NCI-H69 (cell line): ENCODE data around the gene FRMD8.
A peak's percentile ranks its signal among the peaks of the same experiment; 100 is the strongest.
"Not testable (repeated sequence)": the region's sequence is repeated elsewhere in the genome, so short reads cannot be mapped to it uniquely, and the experiment has no call there.

Source experiments
- DNase-seq: peaks from one replicate; lab custom pipeline; 2025; lab: John Stamatoyannopoulos, UW

Gene FRMD8

DNA sequence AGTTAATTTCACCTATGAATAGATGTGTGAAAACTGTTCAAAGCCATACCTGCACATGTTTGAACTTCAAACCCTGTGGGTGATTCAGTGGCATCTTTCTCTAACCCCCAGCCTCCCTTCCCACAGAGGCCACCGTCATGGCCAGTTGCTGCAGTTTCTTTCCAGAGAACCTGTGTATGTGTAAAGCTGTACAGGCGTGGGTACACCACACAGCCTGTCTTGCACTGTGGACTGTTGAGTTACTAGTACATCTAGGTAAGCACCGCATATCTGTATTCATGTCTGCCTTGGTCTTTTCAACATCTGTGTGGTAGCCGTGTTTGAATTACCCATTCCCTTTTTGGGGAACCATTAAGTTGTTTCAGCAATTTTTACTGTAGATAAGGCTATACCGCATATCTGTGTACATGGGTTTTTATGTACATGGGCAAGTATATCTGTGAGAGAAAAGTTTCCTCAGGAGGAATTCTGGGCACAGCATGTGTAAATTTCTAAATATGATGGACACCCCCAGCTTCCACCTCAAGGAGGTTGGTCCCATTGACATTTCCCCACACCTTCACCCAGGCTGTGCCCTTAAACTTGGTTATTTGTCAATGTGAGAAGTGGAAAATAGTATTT lies 50.1 kb downstream of the FRMD8 start:
- peak; percentile 48 for DNase-seq

DNA sequence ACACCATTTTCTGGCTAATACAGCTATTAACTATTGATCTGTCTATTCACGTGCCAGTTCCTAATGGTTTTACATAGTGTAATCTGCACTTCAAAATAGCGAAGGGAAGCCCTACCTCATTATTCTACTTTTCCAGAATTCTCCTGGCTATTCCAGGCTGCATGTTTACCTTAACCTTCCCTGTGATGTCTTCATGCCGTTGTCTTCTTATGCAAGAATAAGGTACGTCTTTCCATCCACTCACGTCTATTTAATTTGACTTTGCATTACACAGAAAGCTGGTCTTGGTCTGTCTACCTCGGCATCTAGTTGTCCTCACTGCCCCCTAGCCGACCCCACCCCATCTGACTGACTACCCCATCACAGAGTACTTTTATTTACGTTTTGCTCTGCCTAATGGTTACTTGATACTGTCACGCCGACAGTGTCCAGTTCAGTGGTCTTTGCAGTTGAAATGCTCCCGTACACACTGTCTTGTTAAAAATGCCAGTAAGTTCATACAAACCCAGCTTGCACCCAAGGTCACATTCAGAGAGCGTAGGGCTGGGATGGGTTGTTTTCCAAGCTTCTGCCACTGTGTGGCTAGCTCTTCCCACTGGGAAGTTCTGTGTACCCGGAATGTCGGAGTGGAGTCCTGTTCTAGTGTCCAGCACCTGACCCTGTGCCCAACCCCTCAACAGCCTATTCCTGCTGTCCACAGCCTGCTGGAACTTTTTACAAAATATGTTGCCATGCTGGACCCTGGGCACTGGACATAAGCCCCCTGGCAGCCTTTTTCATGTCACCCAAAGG lies 51.2 kb downstream of the FRMD8 start:
- DNase-seq, result no peak

DNA sequence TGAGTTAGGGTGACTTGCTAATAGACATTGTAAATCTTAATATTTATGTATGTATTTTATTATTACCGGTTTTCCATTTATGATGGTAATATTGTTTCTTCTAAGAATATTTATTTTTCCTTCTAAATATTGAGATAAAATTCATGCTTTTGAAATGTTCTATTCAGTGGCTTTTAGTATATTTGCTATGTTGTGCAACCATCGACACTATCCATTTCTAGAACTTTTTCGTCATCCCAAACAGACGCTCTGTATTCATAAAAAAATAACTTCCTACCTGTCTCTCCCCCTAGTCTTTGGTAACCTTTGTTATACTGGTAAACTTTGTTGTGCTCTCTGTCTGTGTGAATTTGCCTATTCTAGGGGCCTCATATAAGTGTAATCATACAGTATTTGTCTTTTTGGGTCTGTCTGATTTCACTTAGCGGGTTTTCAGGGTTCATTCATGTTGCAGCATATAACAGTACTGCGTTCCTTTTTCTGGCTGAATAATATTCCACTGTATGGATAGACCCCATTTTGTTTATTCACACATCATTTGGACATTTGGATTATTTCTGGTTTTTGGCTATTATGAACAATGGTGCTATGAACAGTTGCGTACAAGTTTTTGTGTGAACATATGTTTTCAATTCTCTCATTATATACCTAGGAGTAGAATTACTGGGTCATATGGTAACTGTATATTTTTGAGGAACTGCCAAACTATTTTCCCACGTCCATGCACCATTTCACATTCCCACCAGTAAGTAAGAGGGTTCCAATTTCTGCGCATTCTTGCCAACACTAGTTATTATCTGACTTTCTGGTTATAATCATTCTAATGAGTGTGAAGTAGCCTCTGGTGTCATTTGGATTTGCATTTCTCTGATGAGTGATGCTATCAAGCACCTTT lies 52.1 kb downstream of the FRMD8 start:
- DNase-seq, result peak; percentile 43

DNA sequence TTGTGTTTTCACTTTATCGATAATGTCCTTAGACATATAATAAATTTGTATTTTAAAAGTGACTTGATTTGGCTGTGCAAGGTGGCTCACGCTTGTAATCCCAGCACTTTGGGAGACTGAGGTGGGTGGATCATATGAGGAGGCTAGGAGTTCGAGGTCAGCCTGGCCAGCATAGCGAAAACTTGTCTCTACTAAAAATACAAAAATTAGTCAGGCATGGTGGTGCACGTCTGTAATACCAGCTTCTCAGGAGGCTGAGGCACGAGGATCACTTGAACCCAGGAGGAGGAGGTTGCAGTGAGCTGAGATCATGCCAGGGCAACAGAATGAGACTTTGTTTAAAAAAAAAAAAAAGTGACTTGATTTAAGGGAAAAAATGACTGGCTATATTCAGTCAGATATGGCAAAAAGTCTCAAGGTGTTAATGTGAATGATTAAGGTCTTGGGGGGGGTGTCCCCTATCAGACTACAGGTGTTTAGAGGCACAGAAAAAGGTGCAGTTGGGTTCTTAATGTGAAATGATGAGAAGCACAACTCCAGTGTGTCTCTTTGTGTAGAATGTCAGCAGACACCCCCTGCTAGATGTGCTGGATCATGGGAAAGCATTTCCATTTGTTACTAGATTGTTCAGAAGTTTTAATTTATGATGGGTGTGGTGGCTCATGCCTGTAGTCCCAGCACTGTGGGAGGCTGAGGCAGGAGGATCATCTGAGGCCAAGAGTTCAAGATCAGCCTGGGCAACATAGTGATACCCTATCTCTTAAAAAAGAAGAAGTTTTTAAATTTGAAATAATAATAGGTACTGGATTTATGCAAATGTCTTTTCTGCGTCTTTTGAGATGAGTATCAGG lies 53.1 kb downstream of the FRMD8 start:
- no peak for DNase-seq

DNA sequence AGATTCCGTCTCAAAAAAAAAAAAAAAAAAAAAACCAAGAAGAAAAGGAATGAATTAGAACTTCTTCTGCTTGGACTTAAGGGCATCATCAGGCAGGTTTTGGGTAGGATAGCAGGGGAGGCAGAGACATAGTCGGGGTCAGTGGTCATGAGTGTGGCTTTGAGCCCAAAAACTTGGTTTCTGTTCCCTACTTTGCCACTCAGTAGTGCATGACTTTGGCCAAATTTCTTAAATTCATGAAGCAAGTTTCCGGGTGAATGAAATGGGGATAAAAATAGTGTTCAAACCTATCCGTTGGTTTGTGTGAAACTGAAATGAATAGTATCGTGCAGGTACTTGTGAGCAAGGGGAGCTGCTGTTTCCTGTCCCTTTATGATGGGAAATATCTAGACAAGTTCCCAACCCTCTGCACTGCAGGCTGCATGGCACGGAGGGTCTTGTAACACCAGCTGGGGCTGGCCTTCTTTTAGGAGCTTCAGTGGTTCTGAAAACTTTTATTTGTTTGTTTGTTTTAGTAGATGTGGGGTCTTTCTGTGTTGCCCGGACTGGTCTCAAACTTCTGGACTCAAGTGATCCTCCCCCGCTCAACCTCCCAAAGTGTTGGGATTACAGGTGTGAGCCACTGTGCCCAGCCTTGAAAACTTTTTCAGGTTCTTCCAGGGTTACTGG lies 54.5 kb downstream of the FRMD8 start:
- no peak for DNase-seq

DNA sequence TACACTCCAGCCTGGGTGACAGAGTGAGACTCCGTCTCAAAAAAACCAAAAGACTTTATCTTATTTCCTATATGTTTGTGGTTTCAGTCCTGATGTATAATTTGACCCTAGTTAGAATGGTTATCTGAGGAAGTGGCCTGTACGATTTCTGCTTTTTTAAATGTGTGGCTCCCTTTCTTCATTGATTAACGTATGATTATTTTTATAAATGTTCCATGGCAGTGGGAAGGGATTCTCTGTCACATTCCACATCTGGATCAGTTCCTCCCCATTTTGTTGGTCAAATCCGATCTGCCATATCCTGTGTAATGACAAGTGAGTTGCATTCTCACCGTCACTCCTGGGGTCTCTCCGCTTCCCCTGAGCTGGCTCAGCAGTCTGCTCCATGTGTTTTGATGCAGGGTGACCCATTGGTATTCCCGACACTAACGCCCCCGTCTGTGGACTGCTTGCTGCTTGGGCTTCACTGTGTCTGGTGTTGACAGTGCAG lies 56.5 kb downstream of the FRMD8 start:
- no peak for DNase-seq

DNA sequence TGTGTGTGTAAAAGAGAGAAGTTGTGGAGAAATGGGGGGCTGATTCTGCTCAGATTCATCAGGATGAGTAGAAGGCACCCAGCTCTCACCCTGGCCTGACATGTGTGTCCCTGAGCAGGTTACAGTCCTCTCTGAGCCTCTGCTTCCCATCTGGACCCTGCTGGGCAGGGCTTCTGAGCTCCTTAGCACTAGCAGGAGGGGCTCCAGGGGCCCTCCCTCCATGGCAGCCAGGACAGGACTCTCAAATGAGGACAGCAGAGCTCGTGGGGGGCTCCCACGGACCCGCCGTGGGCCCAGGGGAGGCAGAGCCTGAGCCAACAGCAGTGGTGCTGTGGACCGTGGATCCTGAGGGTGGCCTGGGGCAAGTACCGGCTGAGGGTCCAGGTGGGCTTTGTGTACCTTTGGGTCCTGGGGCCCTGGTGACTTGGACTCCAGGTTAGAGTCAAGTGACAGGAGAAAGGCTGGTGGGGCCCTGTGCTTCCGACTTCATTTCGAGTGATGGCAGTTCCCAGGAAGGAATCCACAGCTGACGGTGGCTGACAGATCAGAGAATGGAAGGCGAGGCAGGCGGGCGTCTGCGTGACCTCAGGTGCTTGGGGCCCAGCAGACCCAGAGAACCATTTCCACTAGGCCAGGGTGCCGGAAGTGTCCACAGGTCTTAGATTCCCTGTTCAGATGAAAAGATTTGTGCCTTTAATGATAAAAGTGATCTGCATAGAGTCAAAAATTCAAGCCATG lies 58.0 kb downstream of the FRMD8 start:
- DNase-seq, result no peak

DNA sequence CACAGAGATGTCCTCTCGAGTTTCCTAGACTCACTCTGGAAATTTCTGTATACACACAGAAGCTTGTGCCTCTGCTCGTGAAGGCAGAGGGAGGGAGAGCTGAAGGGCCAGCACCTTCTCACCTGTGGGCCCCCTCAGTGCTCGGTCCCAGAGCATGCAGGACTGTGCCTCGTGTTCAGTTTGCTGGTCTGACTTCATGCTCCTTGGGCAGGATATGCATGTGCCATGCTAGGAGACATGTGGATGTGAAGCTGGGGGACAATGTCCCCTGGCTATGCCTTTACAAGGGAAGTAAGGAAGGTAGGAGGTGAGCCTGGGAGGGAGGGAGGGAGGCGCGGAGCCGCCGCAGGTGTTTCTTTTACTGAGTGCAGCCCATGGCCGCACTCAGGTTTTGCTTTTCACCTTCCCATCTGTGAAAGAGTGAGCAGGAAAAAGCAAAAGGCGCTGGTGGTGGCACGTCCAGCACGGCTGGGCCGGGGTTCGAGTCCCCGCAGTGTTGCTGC lies 58.7 kb downstream of the FRMD8 start:
- DNase-seq, result no peak

DNA sequence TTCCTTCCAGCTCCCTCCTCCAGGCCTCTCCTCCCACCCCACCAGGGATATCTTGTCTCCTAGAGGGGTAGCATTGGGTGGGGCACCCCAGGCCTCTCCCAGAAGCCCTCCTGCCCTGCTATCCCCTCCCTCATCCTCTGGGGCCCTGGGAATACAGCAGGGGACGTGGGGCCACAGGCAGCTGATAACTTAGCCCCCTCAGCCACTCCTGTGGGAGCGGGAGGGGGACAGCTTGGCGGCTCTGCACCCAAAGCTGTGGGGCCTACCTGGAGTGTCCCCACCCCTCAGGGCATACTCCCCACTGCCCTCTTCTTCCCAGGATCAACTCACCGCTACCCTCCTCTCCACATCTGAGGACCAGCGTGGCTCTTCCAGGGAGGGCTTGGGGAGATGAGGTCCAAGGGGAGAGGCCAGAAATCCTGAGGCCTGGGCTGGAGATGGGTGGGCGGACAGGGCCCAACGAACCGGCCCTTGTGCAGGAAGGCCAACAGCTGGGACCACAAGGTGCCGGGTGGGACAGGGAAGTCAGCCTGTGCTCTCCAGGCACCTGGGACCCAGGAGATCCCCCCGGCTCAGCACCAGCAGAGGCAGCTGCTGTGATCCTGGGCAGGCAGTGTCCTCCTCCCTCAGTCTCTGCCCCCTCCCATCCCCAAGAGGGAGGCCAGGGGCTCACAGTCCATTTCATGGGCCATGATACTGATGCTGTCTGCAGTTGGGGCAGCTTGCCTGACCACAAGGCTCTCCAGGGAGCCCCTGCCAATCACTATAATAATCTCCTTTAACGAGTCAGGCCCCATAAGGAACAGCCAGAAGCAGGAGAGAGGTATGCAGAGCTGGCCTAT lies 59.4 kb downstream of the FRMD8 start:
- DNase-seq, result no peak

DNA sequence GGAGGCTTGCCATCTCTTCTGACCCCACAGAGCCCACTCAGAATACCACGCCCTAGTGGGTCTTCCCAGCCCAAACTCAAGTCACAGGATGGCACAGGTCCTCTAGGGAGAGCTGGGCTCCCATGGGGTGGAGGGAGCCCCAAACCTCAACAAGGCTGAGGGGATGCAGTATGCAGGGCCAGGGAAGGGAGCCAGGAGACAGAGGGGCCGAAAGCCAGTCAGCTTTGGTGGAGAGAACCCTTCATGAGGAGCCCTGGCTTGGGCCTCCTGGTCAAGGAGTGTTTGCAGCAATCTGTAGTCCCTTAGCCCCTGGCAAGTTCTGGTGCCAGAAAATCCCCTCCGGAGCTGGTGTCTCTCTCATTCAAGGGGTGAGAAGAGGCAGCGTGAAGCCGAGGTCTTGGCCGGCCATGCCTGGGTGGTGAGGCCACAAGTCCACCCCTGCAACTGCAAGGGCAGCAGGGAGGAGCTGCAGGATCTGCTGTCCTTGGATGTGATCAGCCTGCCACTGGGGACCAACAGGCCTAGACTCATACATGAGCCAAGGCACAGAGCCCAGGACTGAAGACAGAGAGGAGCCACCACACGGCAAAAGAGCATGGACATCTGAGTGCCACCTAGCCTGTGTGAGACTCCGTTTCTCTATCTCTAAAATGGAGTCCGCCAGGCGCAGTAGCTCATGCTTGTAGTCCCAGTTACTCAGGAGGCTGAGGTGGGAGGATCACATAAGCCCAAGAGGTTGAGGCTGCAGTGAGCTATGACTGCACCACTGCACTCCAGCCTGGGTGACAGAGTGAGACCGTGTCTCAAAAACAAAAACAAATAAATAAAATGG lies 60.2 kb downstream of the FRMD8 start:
- DNase-seq, result no peak

DNA sequence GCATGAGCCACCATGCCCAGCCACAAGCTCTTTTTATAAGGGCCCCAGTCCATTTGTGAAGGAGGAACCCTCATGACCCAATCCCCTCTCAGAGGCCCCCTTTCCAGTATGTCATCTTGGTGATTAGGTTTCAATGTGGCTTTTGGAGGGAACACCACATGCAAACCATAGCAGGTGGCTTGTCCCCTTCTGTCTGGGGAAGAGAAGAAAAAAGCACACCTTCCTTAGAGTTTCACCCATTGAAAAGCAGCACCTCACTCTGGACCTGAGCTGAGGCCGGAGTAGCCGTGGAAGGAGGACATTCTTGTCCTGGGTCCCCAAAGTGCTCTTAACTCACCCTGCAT lies 61.6 kb downstream of the FRMD8 start:
- DNase-seq, result no peak

DNA sequence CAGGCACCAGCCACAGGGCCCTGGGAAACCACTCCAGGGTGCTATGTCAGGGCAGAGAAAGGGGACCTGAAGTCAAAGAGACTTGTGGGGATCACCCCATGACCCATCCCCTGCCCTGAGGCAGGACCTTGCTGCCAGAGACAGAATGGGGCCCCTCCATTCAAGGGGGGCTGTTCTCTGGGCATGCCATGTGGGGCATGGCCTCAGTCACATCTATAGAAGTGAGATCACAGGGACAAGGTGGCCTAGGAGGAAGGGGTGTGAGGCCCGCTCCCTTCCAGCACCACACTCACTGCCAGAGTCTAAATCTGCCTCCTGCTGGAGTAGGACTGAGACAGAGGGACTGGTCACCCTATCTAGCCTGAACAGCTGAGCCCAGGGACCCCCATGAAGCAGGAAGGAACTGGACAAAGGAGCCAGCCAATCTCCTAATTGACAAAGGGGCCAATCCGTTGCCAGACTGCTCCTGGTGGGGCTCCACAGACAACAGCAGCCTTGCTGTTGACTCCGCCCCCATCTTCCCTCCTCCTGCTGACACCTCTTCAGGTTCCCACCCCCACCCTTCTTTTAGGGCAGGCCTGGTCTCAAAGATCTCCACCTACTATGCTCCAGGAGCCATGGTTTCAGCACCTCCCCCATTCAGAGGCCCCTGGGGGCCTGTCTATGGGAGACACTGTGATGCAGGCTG lies 62.1 kb downstream of the FRMD8 start:
- peak; percentile 68 for DNase-seq

DNA sequence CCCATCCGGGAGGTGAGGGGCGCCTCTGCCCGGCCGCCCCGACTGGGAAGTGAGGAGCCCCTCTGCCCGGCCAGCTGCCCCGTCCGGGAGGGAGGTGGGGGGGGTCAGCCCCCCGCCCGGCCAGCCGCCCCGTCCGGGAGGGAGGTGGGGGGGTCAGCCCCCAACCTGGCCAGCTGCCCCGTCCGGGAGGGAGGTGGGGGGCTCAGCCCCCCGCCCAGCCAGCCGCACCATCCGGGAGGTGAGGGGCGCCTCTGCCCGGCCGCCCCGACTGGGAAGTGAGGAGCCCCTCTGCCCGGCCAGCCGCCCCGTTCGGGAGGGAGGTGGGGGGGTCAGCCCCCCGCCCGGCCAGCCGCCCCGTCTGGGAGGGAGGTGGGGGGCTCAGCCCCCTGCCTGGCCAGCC lies 64.9 kb downstream of the FRMD8 start:
- not testable (repeated sequence) for DNase-seq

DNA sequence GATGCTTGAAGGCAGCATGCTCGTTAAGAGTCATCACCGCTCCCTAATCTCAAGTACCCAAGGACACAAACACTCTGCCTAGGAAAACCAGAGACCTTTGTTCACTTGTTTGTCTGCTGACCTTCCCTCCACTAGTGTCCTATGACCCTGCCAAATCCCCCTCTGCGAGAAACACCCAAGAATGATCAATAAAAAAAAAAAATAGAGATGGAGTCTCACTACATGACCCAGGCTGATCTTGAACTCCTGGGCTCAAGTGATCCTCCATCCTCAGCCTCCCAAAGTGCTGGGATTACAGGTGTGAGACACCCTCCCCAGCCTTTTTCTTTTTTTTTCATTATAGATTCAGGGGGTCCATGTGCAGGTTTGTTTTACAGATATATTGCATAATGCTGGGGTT lies 65.8 kb downstream of the FRMD8 start:
- DNase-seq, result not testable (repeated sequence)

DNA sequence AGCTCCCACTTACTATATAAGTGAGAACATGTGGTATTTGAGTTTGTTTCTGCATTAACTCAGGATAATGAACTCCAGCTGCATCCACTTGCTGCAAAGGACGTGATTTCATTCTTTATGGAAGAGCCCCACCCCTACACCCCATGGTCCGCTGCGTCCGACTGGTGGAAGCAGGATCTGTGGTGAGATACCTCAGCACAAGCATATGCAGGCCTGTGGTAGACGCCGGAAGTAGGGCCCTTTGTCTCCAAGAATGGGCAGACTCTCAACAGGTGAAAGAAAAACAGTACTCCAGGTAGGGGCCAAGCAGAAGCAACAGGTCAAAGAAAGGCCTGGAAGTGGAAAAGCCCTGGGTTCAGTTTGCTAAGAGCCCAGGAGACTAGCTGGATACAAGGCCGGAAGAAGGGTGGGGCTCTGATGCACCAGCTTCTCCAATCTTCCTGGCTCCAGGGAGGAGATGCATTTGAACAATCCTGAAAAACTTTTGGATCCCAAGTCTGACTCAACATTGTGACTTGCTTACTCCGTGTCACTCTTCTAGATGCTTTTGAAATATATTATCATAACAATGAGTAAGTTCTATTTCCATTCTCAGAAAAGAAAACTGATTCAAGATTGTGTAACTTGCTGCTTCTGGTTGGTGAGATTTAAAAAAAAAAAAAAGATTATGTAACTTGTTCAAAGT lies 66.5 kb downstream of the FRMD8 start:
- no peak for DNase-seq

DNA sequence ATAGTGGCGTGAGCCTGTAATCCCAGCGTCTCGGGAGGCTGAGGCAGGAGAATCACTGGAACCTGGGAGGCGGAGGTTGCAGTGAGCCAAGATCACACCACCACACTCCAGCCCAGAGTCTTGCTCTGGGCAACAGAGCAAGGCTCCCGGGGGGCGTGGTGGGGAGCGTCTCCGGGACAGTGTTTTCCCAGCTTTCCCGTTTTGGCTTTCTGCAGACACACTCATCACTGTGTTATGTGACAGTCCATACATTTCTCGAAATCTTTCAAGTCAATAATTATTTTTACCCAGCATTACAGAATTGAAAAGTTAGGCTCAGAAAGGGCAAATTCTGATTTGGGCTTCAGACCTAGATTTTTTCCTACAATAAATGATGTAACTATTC lies 67.9 kb downstream of the FRMD8 start:
- DNase-seq, result no peak
